Measurements from ENCODE around the gene SPEF2.

SPEF2 gene

DNA sequence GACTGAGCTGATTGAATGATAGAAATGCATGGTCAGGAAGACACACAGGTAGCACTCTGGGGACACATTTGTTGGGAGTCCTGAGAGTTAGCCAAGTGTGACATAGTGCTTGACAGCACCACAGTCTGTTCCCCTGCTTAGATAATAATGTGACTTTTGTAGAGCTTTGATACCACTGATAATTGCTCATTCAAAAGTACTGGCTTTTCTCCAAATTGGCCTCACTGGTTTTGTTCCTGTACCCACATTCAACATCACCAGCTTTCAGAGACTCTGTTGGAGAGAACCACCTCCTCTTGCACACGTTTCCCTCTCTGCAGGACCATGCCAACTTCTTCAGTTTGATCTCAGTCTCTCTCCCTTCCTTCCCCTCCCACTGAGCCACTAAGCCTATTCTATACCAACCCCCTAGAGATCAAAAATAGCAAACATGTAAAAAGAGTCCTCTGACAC, 186.6 kb downstream of the SPEF2 start:
- Histone ChIP-seq H3K4me3 (ENCODE audit: insufficient read length, low read depth) (no peak overlapping the region), H3K9ac (ENCODE audit: insufficient read length, low read depth) (no peak overlapping the region), H3K36me3 (ENCODE audit: insufficient read depth, insufficient read length, low read length) (no peaks in the 10 kb centered on the region), H3K4me1 (ENCODE audit: insufficient read depth, insufficient read length) (no peaks in the 10 kb centered on the region), H3K27me3 (ENCODE audit: insufficient read depth, insufficient read length) (no peaks in the 10 kb centered on the region), H3K9me3 (ENCODE audit: insufficient read depth, low read length) (no peaks in the 10 kb centered on the region)
- DNase-seq (ENCODE audit: low read depth, low spot score) = no peak
- no peak for TF ChIP-seq ZNF274 (IDR thresholded peaks at IDR 0.05; ENCODE audit: low read depth, low read length)
- TF ChIP-seq SUZ12 (IDR thresholded peaks at IDR 0.05; ENCODE audit: extremely low read depth, insufficient read depth, insufficient read length) = no peak

GRCh38 chr5:35804841-35805240, 187.2 kb downstream of the SPEF2 start:
- H3K9me3 ChIP-seq (ENCODE audit: insufficient read depth, low read length) = no peaks in the 10 kb centered on the region
- no peak overlapping the region for H3K9ac ChIP-seq (ENCODE audit: insufficient read length, low read depth)
- no peaks in the 10 kb centered on the region for H3K36me3 ChIP-seq (ENCODE audit: insufficient read depth, insufficient read length, low read length)
- no peak overlapping the region for H3K4me3 ChIP-seq (ENCODE audit: insufficient read length, low read depth)
- DNase-seq (ENCODE audit: low read depth, low spot score) = no peak
- no peaks in the 10 kb centered on the region for H3K4me1 ChIP-seq (ENCODE audit: insufficient read depth, insufficient read length)
- no peak for TF ChIP-seq SUZ12 (IDR thresholded peaks at IDR 0.05; ENCODE audit: extremely low read depth, insufficient read depth, insufficient read length)
- no peak for TF ChIP-seq YY1 (IDR thresholded peaks at IDR 0.05; ENCODE audit: insufficient read depth, insufficient read length)
- TF ChIP-seq ZNF274 (IDR thresholded peaks at IDR 0.05; ENCODE audit: low read depth, low read length) = no peak
- H3K27me3 ChIP-seq (ENCODE audit: insufficient read depth, insufficient read length) = no peaks in the 10 kb centered on the region

- Histone ChIP-seq H3K9ac (ENCODE audit: insufficient read length, low read depth) (no peak overlapping the region), H3K27me3 (ENCODE audit: insufficient read depth, insufficient read length) (no peaks in the 10 kb centered on the region), H3K9me3 (ENCODE audit: insufficient read depth, low read length) (no peaks in the 10 kb centered on the region), H3K4me1 (ENCODE audit: insufficient read depth, insufficient read length) (no peaks in the 10 kb centered on the region), H3K4me3 (ENCODE audit: insufficient read length, low read depth) (no peak overlapping the region), H3K36me3 (ENCODE audit: insufficient read depth, insufficient read length, low read length) (no peaks in the 10 kb centered on the region)
- no peak for DNase-seq (ENCODE audit: low read depth, low spot score)
- TF ChIP-seq SUZ12 (IDR thresholded peaks at IDR 0.05; ENCODE audit: extremely low read depth, insufficient read depth, insufficient read length) (no peak), ZNF274 (IDR thresholded peaks at IDR 0.05; ENCODE audit: low read depth, low read length) (no peak), YY1 (IDR thresholded peaks at IDR 0.05; ENCODE audit: insufficient read depth, insufficient read length) (no peak)
Observed at GRCh38 chr5:35810601-35811000, 192.9 kb downstream of the SPEF2 start.

DNA sequence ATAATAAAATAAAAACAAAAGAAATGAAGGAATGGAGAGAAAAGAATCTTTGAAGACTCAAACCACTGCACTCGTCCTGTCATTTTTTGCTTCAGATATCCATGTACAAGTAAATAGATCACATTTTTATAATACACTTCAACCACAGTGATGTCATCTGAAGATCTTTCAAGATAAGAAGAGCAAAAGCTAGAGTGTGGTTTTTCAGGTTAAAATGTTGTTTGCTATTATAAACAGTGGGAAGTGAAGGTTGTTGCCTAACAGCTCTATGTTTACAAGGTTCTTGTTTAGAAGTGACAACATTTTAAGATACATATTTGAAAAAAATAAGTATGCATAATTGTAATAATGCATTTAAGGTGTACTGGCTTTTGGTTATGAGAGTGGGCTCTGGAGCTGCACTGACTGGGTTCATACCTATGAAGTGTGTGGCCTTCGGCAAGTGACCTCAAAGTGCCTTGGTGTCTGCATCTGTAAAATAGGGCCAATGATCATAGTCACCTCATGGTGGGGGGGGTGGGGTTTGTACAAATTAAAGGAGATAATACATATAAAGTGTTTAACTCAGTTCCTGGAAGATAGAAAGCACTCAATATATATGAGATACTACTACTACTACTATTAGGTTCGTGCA, 193.6 kb downstream of the SPEF2 start:
- Histone ChIP-seq H3K36me3 (ENCODE audit: insufficient read depth, insufficient read length, low read length) (no peaks in the 10 kb centered on the region), H3K9ac (ENCODE audit: insufficient read length, low read depth) (no peak overlapping the region), H3K9me3 (ENCODE audit: insufficient read depth, low read length) (no peaks in the 10 kb centered on the region), H3K4me1 (ENCODE audit: insufficient read depth, insufficient read length) (no peaks in the 10 kb centered on the region), H3K27me3 (ENCODE audit: insufficient read depth, insufficient read length) (no peaks in the 10 kb centered on the region), H3K4me3 (ENCODE audit: insufficient read length, low read depth) (no peak overlapping the region)
- DNase-seq (ENCODE audit: low read depth, low spot score) = no peak
- TF ChIP-seq YY1 (IDR thresholded peaks at IDR 0.05; ENCODE audit: insufficient read depth, insufficient read length) (no peak), SUZ12 (IDR thresholded peaks at IDR 0.05; ENCODE audit: extremely low read depth, insufficient read depth, insufficient read length) (no peak), ZNF274 (IDR thresholded peaks at IDR 0.05; ENCODE audit: low read depth, low read length) (no peak)

- Histone ChIP-seq H3K9me3 (ENCODE audit: insufficient read depth, low read length) (no peaks in the 10 kb centered on the region), H3K4me3 (ENCODE audit: insufficient read length, low read depth) (no peak overlapping the region), H3K27me3 (ENCODE audit: insufficient read depth, insufficient read length) (no peaks in the 10 kb centered on the region), H3K4me1 (ENCODE audit: insufficient read depth, insufficient read length) (no peaks in the 10 kb centered on the region), H3K9ac (ENCODE audit: insufficient read length, low read depth) (no peak overlapping the region), H3K36me3 (ENCODE audit: insufficient read depth, insufficient read length, low read length) (no peaks in the 10 kb centered on the region)
- DNase-seq (ENCODE audit: low read depth, low spot score) = no peak
- TF ChIP-seq ZNF274 (IDR thresholded peaks at IDR 0.05; ENCODE audit: low read depth, low read length) (no peak), YY1 (IDR thresholded peaks at IDR 0.05; ENCODE audit: insufficient read depth, insufficient read length) (no peak), SUZ12 (IDR thresholded peaks at IDR 0.05; ENCODE audit: extremely low read depth, insufficient read depth, insufficient read length) (no peak)
Observed at GRCh38 chr5:35813521-35813920, 195.9 kb downstream of the SPEF2 start.

- H3K4me1 ChIP-seq (ENCODE audit: insufficient read depth, insufficient read length) = no peaks in the 10 kb centered on the region
- no peaks in the 10 kb centered on the region for H3K27me3 ChIP-seq (ENCODE audit: insufficient read depth, insufficient read length)
- no peak overlapping the region for H3K9ac ChIP-seq (ENCODE audit: insufficient read length, low read depth)
- H3K4me3 ChIP-seq (ENCODE audit: insufficient read length, low read depth) = no peak overlapping the region
- H3K9me3 ChIP-seq (ENCODE audit: insufficient read depth, low read length) = no peaks in the 10 kb centered on the region
- no peaks in the 10 kb centered on the region for H3K36me3 ChIP-seq (ENCODE audit: insufficient read depth, insufficient read length, low read length)
- TF ChIP-seq YY1 (IDR thresholded peaks at IDR 0.05; ENCODE audit: insufficient read depth, insufficient read length) = no peak
- TF ChIP-seq SUZ12 (IDR thresholded peaks at IDR 0.05; ENCODE audit: extremely low read depth, insufficient read depth, insufficient read length) = no peak
- no peak for TF ChIP-seq ZNF274 (IDR thresholded peaks at IDR 0.05; ENCODE audit: low read depth, low read length)
- no peak for DNase-seq (ENCODE audit: low read depth, low spot score)
Observed at GRCh38 chr5:35815089-35815936, 197.7 kb downstream of the SPEF2 start.

- no peaks in the 10 kb centered on the region for H3K27me3 ChIP-seq (ENCODE audit: insufficient read depth, insufficient read length)
- no peaks in the 10 kb centered on the region for H3K36me3 ChIP-seq (ENCODE audit: insufficient read depth, insufficient read length, low read length)
- H3K9me3 ChIP-seq (ENCODE audit: insufficient read depth, low read length) = no peaks in the 10 kb centered on the region
- no peak for DNase-seq (ENCODE audit: low read depth, low spot score)
- H3K4me1 ChIP-seq (ENCODE audit: insufficient read depth, insufficient read length) = no peaks in the 10 kb centered on the region
- TF ChIP-seq SUZ12 (IDR thresholded peaks at IDR 0.05; ENCODE audit: extremely low read depth, insufficient read depth, insufficient read length) = no peak
- TF ChIP-seq YY1 (IDR thresholded peaks at IDR 0.05; ENCODE audit: insufficient read depth, insufficient read length) = no peak
- no peak for TF ChIP-seq ZNF274 (IDR thresholded peaks at IDR 0.05; ENCODE audit: low read depth, low read length)
- no peak overlapping the region for H3K4me3 ChIP-seq (ENCODE audit: insufficient read length, low read depth)
- no peak overlapping the region for H3K9ac ChIP-seq (ENCODE audit: insufficient read length, low read depth)
Observed at GRCh38 chr5:35816881-35817521, 199.3 kb downstream of the SPEF2 start.

Measured in NT2/D1 (cell line).